ENCODE results near the gene HELZ. TPM values are rescaled to one million over a fixed set of nuclear protein-coding genes. Genes with fewer than 3 reads are reported as not detected.
"Not testable (repeated sequence)": the region's sequence is repeated elsewhere in the genome, so short reads cannot be mapped to it uniquely, and the experiment has no call there.

Gene HELZ
- total RNA-seq, 1 experiment from 2014 or later: 31.3 TPM

- no peak overlapping the region for H3K27ac ChIP-seq (ENCODE audit: low read length)
- ChIA-PET POLR2A (ENCODE audit: unreplicated experiment) (no interaction called here), CTCF (no interaction called here)
- H3K4me3 ChIP-seq (ENCODE audit: low read length): no peak overlapping the region
- H3K4me2 ChIP-seq (ENCODE audit: low read length): no peak overlapping the region
- no peak overlapping the region for H2AFZ ChIP-seq (ENCODE audit: low read length)
- TF ChIP-seq EZH2 (IDR thresholded peaks at IDR 0.05; ENCODE audit: low read length, unreplicated experiment) (no peak), CTCF (conservative IDR thresholded peaks at IDR 0.05; ENCODE audit: low read depth, low read length) (no peak), EZH2phosphoT487 (IDR thresholded peaks at IDR 0.05; ENCODE audit: borderline replicate concordance, low read length) (no peak)
- intact Hi-C loops (cut with micrococcal nuclease): no loop called here
- peaks cover 32% of the 10 kb centered on the region for H3K36me3 ChIP-seq (ENCODE audit: low read depth, low read length)
- H3F3A ChIP-seq (ENCODE audit: low read length, unreplicated experiment): peaks cover 8% of the 10 kb centered on the region
- H3K4me1 ChIP-seq (ENCODE audit: insufficient read depth, low read length): peaks cover 8% of the 10 kb centered on the region
- no TSS peak for BruUV-seq (replicated peaks)
- H3K27me3 ChIP-seq (ENCODE audit: low read length): no peaks in the 10 kb centered on the region
- no peaks in the 10 kb centered on the region for H3K79me2 ChIP-seq (ENCODE audit: low read length)
- H3K9ac ChIP-seq (ENCODE audit: low read length): no peak overlapping the region
- no peaks in the 10 kb centered on the region for H3K9me3 ChIP-seq (ENCODE audit: low read length)
- ATAC-seq (no peak), DNase-seq (no peak)
- no peaks in the 10 kb centered on the region for H4K20me1 ChIP-seq (ENCODE audit: low read length)
- H3K9me2 ChIP-seq (replicated peaks; ENCODE audit: low read length): no peaks in the 10 kb centered on the region
Observed at GRCh38 chr17:67145183-67145805, 99.7 kb downstream of the HELZ start.

GRCh38 chr17:67143318-67143717 lies 101.7 kb downstream of the HELZ start:
- no peaks in the 10 kb centered on the region for H3K27me3 ChIP-seq (ENCODE audit: low read length)
- H3K9me2 ChIP-seq (replicated peaks; ENCODE audit: low read length): no peaks in the 10 kb centered on the region
- TF ChIP-seq EZH2 (IDR thresholded peaks at IDR 0.05; ENCODE audit: low read length, unreplicated experiment) (no peak), CTCF (conservative IDR thresholded peaks at IDR 0.05; ENCODE audit: low read depth, low read length) (no peak), EZH2phosphoT487 (IDR thresholded peaks at IDR 0.05; ENCODE audit: borderline replicate concordance, low read length) (no peak)
- ChIA-PET POLR2A (ENCODE audit: unreplicated experiment) (no interaction called here), CTCF (no interaction called here)
- H3K79me2 ChIP-seq (ENCODE audit: low read length): no peaks in the 10 kb centered on the region
- ATAC-seq (no peak), DNase-seq (no peak)
- peaks cover 8% of the 10 kb centered on the region for H3F3A ChIP-seq (ENCODE audit: low read length, unreplicated experiment)
- no peak overlapping the region for H3K27ac ChIP-seq (ENCODE audit: low read length)
- peaks cover 40% of the 10 kb centered on the region for H3K36me3 ChIP-seq (ENCODE audit: low read depth, low read length)
- H2AFZ ChIP-seq (ENCODE audit: low read length): no peak overlapping the region
- no peak overlapping the region for H3K4me2 ChIP-seq (ENCODE audit: low read length)
- peaks cover 20% of the 10 kb centered on the region for H3K4me1 ChIP-seq (ENCODE audit: insufficient read depth, low read length)
- intact Hi-C loops (cut with micrococcal nuclease): no loop called here
- H4K20me1 ChIP-seq (ENCODE audit: low read length): no peaks in the 10 kb centered on the region
- no peaks in the 10 kb centered on the region for H3K9me3 ChIP-seq (ENCODE audit: low read length)
- H3K9ac ChIP-seq (ENCODE audit: low read length): no peak overlapping the region
- H3K4me3 ChIP-seq (ENCODE audit: low read length): no peak overlapping the region
- no TSS peak for BruUV-seq (replicated peaks)

DNA sequence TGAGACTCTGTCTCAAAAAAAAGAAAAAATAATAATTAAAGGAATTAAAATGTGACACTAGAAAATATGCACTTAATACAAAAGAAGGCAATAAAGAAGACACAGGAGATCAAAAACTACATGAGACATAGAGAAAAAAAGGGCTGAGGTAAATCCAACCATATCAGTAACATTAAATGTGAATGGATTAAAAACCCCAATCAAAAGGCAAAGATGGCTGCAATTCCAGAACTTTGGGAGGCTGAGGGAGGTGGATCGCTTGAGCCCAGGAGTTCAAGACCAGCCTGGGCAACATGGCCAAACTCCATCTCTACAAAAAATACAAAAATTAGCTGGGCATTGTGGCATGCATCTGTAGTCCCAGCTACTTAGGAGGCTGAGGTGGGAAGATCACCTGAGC lies 103.0 kb downstream of the HELZ start:
- H3K9ac ChIP-seq (ENCODE audit: low read length); CTCF ChIA-PET; DNase-seq; H3F3A ChIP-seq (ENCODE audit: low read length, unreplicated experiment); H3K27me3 ChIP-seq (ENCODE audit: low read length); POLR2A ChIA-PET (ENCODE audit: unreplicated experiment); BruUV-seq (replicated peaks); H3K9me3 ChIP-seq (ENCODE audit: low read length); H3K4me2 ChIP-seq (ENCODE audit: low read length); H2AFZ ChIP-seq (ENCODE audit: low read length); H3K27ac ChIP-seq (ENCODE audit: low read length); intact Hi-C loops (cut with micrococcal nuclease); H4K20me1 ChIP-seq (ENCODE audit: low read length); H3K4me3 ChIP-seq (ENCODE audit: low read length); ATAC-seq; H3K79me2 ChIP-seq (ENCODE audit: low read length); H3K9me2 ChIP-seq (replicated peaks; ENCODE audit: low read length): not testable (repeated sequence)
- H3K4me1 ChIP-seq (ENCODE audit: insufficient read depth, low read length): peaks cover 20% of the 10 kb centered on the region
- H3K36me3 ChIP-seq (ENCODE audit: low read depth, low read length): peaks cover 45% of the 10 kb centered on the region

All from PC-3 (cell line).